OCI-LY7 (cell line): Measurements from ENCODE around the gene BCAR3. TPM values are rescaled to one million over a fixed set of nuclear protein-coding genes. Genes with fewer than 3 reads are reported as not detected.

Experiments used
- BruUV-seq: library from RNA; stranded (reverse); fragments of 400-500 nt; replicated peaks from 2 replicates; lab custom pipeline; 2021; lab: Mats Ljungman, UMichigan
- CTCF ChIA-PET: fragments of 300-600 bp; sonication (Branson Sonifier 250); formaldehyde crosslinking; loops from one replicate; lab custom pipeline; 2022; ENCODE audit warnings: antibody characterized with exemption; ENCODE audit not compliant: unreplicated experiment; lab: Charles Lee
- POLR2A ChIA-PET: fragments of 300-600 bp; sonication (Branson Sonifier 250); formaldehyde crosslinking; loops from one replicate; lab custom pipeline; 2022; ENCODE audit warnings: antibody characterized with exemption; lab: Charles Lee
- DNase-seq: peaks from one replicate; pipeline ENCODE4 v3.0.0-alpha.2; 2015; ENCODE audit warnings: low spot score
- H2AFZ ChIP-seq: fragments of 200-600 bp; sonication (generic), shearing (Covaris generic); 2 replicates; pipeline ENCODE4 v1.6.1; 2014; ENCODE audit warnings: mild to moderate bottlenecking, antibody characterized with exemption, low read length, moderate library complexity
- H3K27ac ChIP-seq: fragments of 200-600 bp; sonication (generic); 2 replicates; pipeline ENCODE4 v1.5.1; 2014; ENCODE audit warnings: mixed run types, low read depth, mild to moderate bottlenecking, moderate library complexity, low read length, inconsistent platforms; ENCODE audit not compliant: poor library complexity, severe bottlenecking
- H3K36me3 ChIP-seq: fragments of 200-600 bp; sonication (generic); 2 replicates; pipeline ENCODE4 v1.6.1; 2014; ENCODE audit warnings: mild to moderate bottlenecking, antibody characterized with exemption, low read length, moderate library complexity, mixed read lengths; ENCODE audit not compliant: insufficient read depth
- H3K4me1 ChIP-seq: fragments of 200-600 bp; sonication (generic); 2 replicates; pipeline ENCODE4 v1.5.1; 2014; ENCODE audit warnings: mild to moderate bottlenecking, low read length; ENCODE audit not compliant: insufficient read depth, poor library complexity, severe bottlenecking
- H3K4me2 ChIP-seq: fragments of 200-600 bp; sonication (generic); 2 replicates; pipeline ENCODE4 v1.6.1; 2014; ENCODE audit warnings: mild to moderate bottlenecking, low read length
- H3K4me3 ChIP-seq: fragments of 200-600 bp; sonication (generic); 2 replicates; pipeline ENCODE4 v1.5.1; 2014; ENCODE audit warnings: mild to moderate bottlenecking, low read depth, low read length; ENCODE audit not compliant: poor library complexity, severe bottlenecking
- H3K79me2 ChIP-seq: fragments of 200-600 bp; sonication (generic); 2 replicates; pipeline ENCODE4 v1.6.1; 2016; ENCODE audit warnings: low read depth, mild to moderate bottlenecking, low read length, moderate library complexity, mixed read lengths; ENCODE audit not compliant: insufficient read depth
- H3K9me2 ChIP-seq: fragments of 200-600 bp; sonication (generic); 2 replicates; pipeline ENCODE4 v1.6.1; 2016; ENCODE audit warnings: mild to moderate bottlenecking, low read length, mixed read lengths; ENCODE audit not compliant: insufficient read depth
- H3K9me3 ChIP-seq: fragments of 200-600 bp; sonication (generic); 2 replicates; pipeline ENCODE4 v1.6.1; 2014; ENCODE audit warnings: mild to moderate bottlenecking, mixed run types, low read length, mixed read lengths
- H4K20me1 ChIP-seq: fragments of 200-600 bp; sonication (generic); 2 replicates; pipeline ENCODE4 v1.6.1; 2014; ENCODE audit warnings: mild to moderate bottlenecking, antibody characterized with exemption, low read length, moderate library complexity, mixed read lengths; ENCODE audit not compliant: insufficient read depth
- EZH2phosphoT487 ChIP-seq: fragments of 200-600 bp; sonication (generic); IDR thresholded peaks from 2 replicates; pipeline ENCODE4 v1.6.1; 2018; ENCODE audit warnings: low read depth, borderline replicate concordance, mild to moderate bottlenecking, mixed run types, antibody characterized with exemption, low read length, moderate library complexity, mixed read lengths
- intact Hi-C: fragments of 100-400 bp; cut with micrococcal nuclease; formaldehyde crosslinking; loops from one replicate; pipeline ENCODE4 v1.10.0; 2022; ENCODE audit not compliant: unreplicated experiment
- total RNA-seq, 2 experiments: library from RNA; depleted of rRNA in 1 of 2; stranded (reverse); fragments of >200 nt in 1 of 2; shearing (Covaris generic) in 1 of 2; gene quantifications; 2 replicates each; pipeline ENCODE4 v1.2.3, GENCODE V29; 2014 to 2022
- TF ChIP-seq, protein P1 (sequence below): fragments of 200-600 bp; sonication (generic); conservative IDR thresholded peaks from 2 replicates; pipeline ENCODE4 v1.5.1; 2014; ENCODE audit warnings: mild to moderate bottlenecking, antibody characterized with exemption, low read length, moderate library complexity, mixed read lengths

The BCAR3 gene
- total RNA-seq, 2 experiments from 2014 or later = 16.3 to 24.2 TPM

DNA sequence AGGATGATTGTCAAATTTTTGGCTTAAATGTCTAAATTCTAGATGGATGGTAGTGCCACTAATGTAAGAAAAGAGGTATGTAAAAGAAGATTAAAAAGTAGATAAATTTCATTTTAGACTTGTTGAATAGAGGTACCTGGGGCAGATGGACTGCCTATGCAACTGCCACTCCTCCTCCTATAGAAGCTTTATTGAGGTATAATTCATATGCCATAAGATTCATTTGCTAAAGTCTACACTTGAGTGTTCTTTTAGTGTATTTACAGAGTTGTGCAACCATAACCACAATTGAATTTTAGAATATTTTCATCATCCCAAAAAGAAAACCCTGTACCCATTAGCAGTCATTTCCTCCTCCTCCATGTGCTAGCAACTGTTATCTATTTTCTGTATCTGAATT, 163.1 kb downstream of the BCAR3 start:
- Histone ChIP-seq H3K27ac (no peak overlapping the region), H3K79me2 (no peaks in the 10 kb centered on the region), H3K36me3 (no peaks in the 10 kb centered on the region), H4K20me1 (no peaks in the 10 kb centered on the region), H3K4me1 (no peaks in the 10 kb centered on the region), H3K9me2 (no peaks in the 10 kb centered on the region), H3K4me2 (no peak overlapping the region), H3K4me3 (no peak overlapping the region), H2AFZ (no peak overlapping the region), H3K9me3 (no peaks in the 10 kb centered on the region)
- CTCF ChIA-PET = no interaction called here
- BruUV-seq = no TSS peak
- intact Hi-C loops = no loop called here
- TF ChIP-seq, protein P1, sequence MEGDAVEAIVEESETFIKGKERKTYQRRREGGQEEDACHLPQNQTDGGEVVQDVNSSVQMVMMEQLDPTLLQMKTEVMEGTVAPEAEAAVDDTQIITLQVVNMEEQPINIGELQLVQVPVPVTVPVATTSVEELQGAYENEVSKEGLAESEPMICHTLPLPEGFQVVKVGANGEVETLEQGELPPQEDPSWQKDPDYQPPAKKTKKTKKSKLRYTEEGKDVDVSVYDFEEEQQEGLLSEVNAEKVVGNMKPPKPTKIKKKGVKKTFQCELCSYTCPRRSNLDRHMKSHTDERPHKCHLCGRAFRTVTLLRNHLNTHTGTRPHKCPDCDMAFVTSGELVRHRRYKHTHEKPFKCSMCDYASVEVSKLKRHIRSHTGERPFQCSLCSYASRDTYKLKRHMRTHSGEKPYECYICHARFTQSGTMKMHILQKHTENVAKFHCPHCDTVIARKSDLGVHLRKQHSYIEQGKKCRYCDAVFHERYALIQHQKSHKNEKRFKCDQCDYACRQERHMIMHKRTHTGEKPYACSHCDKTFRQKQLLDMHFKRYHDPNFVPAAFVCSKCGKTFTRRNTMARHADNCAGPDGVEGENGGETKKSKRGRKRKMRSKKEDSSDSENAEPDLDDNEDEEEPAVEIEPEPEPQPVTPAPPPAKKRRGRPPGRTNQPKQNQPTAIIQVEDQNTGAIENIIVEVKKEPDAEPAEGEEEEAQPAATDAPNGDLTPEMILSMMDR = no peak
- no peak for TF ChIP-seq EZH2phosphoT487
- POLR2A ChIA-PET = interaction anchor here (1.3 kb wide), 1 partner anchor 43 kb away, joined by 4 read pairs; no protein-coding TSS in a partner anchor
- no peak for DNase-seq

DNA sequence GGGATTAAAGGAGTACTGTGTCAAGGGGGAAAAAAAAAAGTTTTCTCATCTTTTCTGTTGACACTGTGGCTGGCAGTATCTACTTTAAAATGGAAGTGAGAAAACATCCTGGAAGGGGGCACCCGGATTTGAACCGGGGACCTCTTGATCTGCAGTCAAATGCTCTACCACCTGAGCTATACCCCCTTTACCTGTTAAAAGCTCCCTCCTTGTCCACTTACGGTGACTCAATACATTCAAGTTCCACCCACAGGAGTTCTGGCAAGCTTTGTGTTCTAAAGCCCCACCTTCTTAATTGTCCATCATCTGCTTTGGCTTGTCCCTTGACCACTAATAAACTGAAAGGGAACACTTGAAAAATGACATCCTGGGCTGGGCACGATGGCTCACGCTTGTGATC, 165.5 kb downstream of the BCAR3 start:
- H3K9me2 ChIP-seq = no peaks in the 10 kb centered on the region
- H2AFZ ChIP-seq = no peak overlapping the region
- no peaks in the 10 kb centered on the region for H3K79me2 ChIP-seq
- H3K4me3 ChIP-seq = no peak overlapping the region
- CTCF ChIA-PET = no interaction called here
- POLR2A ChIA-PET = interaction anchor here (0.6 kb wide), 2 partner anchors 234 to 324 kb away, joined by 3 to 4 read pairs; no protein-coding TSS in a partner anchor
- no peak overlapping the region for H3K27ac ChIP-seq
- DNase-seq = no peak
- no peaks in the 10 kb centered on the region for H3K4me1 ChIP-seq
- BruUV-seq = no TSS peak
- no peaks in the 10 kb centered on the region for H4K20me1 ChIP-seq
- TF ChIP-seq, protein P1 = no peak
- no peak for TF ChIP-seq EZH2phosphoT487
- H3K4me2 ChIP-seq = no peak overlapping the region
- intact Hi-C loops = no loop called here
- H3K36me3 ChIP-seq = no peaks in the 10 kb centered on the region
- no peaks in the 10 kb centered on the region for H3K9me3 ChIP-seq

Other genes starting within 250 kb of the BCAR3 start
- gene FNBP1L, start 233.7 kb downstream of the BCAR3 start, total RNA-seq (2014; rRNA removed; shearing (Covaris generic)) = 0.13 TPM in 1 of 2 replicates, not detected in the other
- 0.13 and 0.37 TPM in 2 replicates for gene FNBP1L, start 233.7 kb downstream of the BCAR3 start, total RNA-seq (2022)
- 39.7 and 47.4 TPM in 2 replicates for gene DNTTIP2, start 197.4 kb upstream of the BCAR3 start, total RNA-seq (2014; rRNA removed; shearing (Covaris generic))
- 55.4 and 67.6 TPM in 2 replicates for gene DNTTIP2, start 197.4 kb upstream of the BCAR3 start, total RNA-seq (2022)
- gene GCLM, start 227.6 kb upstream of the BCAR3 start, total RNA-seq (2014; rRNA removed; shearing (Covaris generic)) = 7.0 and 10.7 TPM in 2 replicates
- 24.0 and 24.8 TPM in 2 replicates for gene GCLM, start 227.6 kb upstream of the BCAR3 start, total RNA-seq (2022)